NCI-H524 treated with DMSO at 0.1 percent for 48 hours (cell line): ENCODE results near the gene EIF3J.

ENCODE experiments used
- DNase-seq: peaks from one replicate; lab custom pipeline; 2025; lab: John Stamatoyannopoulos, UW

EIF3J gene

DNA sequence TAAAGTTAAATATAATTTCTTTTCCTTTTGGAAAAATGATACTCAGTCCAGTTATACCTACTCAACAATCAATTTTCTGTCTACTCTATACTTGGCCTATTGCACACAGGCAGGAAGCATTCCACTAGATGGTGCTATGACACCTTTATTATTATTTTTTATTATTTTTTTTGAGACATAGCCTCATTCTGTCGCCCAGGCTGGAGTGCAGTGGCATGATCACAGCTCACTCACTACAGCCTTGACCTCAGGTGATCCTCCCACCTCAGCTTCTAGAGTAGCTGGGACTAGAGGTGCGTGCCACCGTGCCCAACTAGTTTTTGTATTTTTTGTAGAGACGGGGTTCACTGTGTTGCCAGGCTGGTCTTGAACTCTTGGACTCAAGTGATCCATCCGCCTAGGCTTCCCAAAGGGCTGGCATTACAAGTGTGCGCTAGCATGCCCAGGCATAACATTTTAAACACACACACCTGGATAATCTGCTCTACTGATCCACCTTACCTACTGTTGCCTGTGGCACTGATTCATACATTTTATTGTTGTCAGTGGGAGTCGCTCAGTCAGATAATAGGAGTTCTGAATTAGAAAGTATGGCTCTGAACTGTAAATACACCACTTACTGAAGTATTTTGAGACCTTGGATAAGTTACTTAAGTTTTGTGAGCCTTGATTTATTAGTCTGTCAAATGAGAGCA is 56.2 kb downstream of the EIF3J start:
- no peak for DNase-seq

DNA sequence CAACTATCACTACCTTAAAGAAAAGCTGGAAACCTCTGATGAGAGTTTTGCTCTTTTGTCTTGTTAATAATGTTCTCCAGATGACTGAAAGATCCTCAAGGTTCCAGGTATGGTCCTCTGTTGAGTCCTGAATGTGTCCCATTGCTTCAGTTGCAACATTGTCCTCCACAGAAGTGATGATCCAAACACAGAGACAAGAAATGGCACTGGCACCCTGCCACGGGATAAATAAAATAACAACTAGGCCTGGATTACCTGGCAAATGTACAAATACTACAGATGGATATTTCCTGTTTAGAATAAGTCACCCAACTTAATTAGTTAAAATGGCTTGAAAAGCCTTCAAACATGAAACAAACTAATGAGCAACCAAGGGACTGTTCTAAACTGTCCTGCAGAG is 58.3 kb downstream of the EIF3J start:
- DNase-seq: no peak

DNA sequence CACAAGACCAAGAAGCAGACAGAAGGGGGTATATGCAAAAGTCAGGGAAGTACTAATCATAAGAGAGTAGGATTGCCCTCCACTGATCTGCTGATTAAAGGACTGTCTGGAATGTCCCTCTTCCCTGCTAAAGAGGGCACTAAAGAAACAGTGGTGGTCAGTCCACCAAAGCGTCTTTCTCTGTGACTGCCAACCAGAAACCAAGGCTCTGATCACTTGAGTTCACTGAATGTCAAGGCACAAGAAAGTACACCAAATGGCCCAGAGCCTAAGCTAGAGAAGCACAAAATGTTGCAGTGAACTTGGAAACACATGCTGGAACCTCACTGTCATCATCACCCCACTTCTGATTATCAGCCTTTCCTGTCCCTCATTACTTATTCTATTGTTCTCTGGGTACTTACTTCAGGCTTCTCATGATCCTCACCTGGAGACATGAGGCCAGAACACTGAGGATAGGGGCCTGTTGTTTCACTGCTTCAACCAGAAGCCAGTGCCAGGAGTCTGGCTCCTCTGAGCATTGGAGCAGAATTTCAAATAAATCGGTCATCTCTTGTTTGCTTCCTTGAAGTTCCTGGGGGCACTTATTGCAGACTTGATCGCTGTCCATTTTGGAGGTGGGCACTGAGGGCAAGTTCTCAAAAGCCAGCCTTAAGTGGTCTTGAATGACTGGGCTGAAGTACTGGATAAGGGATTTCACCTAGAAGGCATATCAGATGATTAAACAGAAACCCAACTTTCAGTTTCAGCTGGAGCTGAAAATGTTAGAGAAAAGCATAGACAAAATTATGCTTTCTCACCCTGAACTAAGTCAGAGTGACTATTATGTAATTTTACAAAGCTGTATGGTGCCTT is 58.9 kb downstream of the EIF3J start:
- no peak for DNase-seq

DNA sequence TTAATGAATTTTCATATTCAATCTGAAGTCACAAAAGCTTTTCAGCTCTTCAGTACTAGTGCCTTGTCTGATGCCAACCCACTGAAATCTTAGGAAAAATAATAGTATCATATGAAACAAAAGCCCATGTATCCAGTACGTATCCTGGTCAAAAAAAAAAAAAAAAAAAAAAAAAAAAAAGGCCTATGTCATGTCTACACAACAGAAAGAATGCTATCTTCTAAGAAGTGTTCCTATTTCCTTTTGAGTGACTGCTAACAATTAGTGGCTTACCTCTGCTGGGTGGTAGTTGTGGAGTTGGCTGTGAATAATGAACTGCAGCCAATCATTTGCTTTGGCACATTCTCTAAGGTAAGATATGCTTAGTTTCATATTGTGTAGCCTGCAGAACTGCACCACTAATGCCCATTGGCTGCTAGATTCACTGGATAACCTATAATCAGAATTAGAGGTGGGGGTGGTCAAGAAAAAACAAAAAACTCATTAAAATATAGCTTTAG is 59.6 kb downstream of the EIF3J start:
- DNase-seq: no peak

DNA sequence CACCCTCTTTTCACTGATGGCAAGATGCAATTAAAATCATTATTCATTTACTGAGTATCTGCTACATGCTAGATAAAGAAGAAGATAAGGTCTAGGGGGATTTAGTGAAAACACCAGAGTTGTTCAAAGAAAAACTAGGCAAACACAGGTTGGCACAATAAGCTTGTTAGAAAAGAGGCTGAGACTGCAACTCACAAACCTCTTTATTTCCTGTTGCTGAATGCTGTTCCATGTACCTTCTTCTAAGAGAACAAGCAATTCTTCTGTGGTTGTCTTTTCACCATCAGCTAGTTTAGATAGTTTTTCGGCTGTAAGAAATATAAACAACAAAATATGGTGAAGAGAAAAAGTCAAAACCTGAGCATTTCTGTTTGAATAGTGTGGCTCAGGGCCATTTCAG is 61.1 kb downstream of the EIF3J start:
- DNase-seq: no peak

DNA sequence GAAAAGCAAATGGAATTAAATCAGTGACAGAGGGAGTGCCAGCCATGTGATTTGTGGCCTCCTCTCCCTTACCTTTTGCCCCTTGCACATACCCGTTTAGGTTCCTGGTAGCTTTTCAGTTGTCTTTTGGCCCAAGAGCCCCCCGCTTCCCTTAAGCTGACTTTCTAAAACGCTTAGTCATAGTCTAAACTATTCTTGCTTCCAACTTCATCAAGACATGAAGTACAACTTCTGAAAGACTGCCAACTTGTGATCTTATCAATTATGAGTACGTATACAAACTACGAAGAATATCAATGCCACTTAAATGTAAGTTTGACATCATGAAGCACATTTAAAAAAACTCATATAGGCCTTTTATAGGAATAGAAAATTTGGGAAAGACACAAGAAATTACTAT is 61.9 kb downstream of the EIF3J start:
- no peak for DNase-seq

DNA sequence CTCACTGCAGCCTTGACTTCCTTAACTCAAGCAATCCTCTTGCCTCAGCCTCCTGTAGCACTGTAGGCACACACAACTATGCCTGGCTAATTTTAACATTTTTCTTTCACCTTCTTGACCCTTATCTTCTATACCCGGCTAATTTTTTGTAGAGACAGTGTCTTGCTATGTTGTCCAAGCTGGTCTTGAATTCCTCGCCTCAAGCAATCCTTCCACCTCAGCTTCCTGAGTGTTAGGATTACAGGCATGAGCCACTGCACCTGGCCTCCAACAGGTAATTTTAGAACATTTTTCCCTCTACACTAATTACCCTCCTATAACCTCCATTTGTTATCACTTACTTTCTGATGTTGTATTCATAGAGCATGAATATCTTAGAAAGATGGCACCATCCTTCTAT is 66.2 kb downstream of the EIF3J start:
- DNase-seq: no peak

DNA sequence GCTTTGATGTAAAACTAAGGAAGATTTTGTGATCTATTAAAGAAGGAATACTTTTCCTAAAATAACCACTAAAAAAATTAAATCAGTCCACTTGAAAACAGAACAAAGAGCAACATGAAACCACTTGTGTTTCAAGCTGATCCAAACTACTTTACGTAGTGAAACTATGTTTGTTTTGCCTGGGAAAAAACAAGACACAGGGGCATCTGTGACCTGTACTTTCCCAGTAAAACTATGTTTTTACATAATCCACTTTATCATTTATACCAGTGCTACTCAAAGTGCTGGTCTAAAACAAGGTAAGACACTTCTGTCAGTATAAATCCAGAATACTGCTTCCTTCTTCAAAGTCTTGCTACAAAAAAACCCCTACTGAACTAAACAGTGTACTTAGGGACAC is 69.8 kb downstream of the EIF3J start:
- no peak for DNase-seq
